CD4-positive, alpha-beta T cell treated with Interleukin-6 at 100 ng/mL for 8 hours (primary cell): Measurements from ENCODE around the gene IDS.
"Not testable (repeated sequence)": the region's sequence is repeated elsewhere in the genome, so short reads cannot be mapped to it uniquely, and the experiment has no call there.

Source experiments
- DNase-seq: peaks from one replicate; pipeline ENCODE4 v3.0.0-alpha.2; 2020; ENCODE audit warnings: mixed read lengths, low spot score

Gene IDS, protein sequence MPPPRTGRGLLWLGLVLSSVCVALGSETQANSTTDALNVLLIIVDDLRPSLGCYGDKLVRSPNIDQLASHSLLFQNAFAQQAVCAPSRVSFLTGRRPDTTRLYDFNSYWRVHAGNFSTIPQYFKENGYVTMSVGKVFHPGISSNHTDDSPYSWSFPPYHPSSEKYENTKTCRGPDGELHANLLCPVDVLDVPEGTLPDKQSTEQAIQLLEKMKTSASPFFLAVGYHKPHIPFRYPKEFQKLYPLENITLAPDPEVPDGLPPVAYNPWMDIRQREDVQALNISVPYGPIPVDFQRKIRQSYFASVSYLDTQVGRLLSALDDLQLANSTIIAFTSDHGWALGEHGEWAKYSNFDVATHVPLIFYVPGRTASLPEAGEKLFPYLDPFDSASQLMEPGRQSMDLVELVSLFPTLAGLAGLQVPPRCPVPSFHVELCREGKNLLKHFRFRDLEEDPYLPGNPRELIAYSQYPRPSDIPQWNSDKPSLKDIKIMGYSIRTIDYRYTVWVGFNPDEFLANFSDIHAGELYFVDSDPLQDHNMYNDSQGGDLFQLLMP

DNA sequence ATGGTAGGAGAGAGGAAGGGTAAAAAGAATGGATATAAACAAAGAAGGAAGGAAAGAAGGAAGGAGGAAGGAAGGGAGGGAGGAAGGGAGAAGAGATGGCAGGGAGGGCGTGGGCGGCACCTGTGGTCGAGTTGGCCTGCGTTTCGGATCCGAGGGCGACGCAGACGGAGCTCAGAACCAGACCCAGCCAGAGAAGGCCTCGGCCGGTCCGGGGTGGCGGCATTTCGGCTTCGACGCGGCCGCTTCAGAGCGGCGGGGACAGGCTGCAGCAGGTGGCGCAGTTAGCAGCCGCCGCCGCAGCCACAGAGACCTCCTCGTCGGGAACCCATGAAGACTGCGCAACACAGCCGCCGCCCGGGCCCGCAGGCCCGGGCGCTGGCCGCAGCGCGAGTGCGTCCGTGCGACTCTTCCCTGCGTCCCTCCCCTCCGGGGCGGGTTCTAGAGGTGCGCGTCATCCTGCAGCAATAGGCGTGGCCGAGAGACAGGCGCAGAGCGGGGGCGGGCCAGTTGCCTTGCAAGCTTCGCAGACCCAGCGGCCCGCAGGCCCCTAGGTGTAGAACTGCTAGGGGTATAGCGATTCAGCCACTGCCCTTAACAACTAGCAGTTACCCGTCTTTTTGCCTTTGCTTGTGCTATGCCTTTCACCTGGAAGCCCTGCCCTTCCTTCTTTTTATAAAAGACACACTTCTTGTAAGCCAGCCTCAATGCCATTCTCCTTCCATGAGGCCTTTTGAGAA lies at the start of gene IDS:
Gene IDS (minus strand): TSS at position 392 of the 737 bp plus-strand sequence. CDS start 169 bp downstream, at position 223.
- DNase-seq: peak; percentile 84

DNA sequence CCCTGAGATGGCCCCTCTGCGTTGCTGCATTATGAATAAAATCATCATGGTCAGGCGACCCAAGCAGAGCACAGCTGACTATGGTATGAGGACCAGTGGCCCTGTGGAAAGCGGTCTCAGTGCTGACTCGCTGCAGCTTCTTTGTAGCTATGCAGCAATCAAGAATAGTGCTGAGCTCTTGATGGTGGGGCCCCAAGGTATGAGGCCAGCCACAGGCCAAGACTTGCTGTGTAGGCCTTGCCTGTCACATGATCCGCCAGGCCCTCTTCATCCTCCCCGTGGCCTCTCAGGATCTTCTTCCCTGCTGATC lies 46.8 kb upstream of the IDS start:
- DNase-seq: not testable (repeated sequence)

DNA sequence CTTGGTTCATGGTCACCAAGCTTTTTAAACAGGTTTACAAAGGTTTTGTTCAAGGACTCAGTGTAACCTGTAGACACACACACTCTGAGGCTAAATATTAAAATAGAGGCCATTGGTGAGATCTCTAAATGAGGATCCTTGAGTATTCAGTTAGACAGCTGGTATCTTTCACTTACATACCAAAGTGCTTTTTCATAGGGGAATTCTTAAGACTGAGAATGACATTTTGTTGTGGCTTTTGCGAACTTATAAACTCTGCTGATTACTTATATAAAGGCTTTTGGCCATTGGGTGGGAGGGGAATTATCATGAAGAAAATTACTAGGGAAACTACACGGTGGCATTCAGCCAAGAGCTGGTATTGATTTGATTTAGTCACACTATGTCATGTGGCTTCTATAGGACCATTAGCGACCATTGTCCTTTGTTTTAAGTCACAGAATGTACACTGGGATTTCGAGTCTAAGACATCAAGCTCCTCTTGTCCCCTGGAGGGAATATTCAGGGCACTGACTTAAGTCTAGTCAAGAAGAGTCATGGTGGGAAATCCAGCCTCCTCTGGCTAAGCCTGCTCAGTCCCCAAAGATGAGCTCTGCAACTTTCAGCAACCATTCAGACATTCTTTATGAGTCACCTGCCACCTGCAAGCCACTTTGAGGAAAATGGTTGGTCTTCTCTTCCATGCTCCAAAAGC lies 46.3 kb upstream of the IDS start:
- not testable (repeated sequence) for DNase-seq

DNA sequence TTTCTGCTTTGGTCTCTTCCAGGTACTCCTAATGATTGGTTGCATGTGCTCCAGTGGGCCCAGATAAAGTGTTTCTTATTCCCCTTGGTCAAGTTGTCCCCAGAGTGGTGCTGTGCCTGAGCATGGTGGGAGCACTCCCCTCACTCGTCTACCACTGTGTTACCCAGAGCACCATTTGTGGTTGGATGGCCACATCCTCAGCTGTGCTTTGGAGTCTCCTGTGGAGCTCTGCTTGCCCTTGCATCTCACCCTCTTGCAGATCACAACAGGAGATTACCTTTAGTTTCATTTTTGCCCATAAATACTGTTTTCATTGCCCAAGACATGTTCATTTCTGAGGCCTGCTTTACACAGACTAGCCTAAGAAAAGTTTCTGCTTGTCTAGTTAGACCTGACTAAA lies 45.3 kb upstream of the IDS start:
- not testable (repeated sequence) for DNase-seq

DNA sequence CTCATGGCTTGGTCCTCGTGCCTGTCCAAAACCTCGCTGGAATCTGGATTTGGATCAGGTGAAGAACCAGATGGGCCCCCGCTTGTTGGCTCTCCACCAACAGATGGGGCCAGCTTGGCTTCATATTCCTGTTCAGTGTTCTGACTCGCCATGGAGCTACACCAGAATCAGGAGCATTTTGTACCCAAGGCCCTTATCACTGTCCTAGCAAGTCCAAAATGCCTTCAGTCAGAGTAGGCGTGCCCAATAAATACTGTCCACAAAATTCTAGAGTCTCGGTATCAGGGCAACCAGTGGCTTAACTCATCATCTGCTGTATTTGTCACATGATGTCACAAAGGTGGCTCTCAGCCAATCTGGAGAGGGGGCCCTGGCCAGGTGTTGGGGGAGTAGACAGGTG lies 44.6 kb upstream of the IDS start, which contains the start of gene HSFX3:
Gene HSFX3 (minus strand): TSS at position 224 of the 400 bp plus-strand sequence. CDS start 72 bp downstream, at position 152.
- DNase-seq: not testable (repeated sequence)

DNA sequence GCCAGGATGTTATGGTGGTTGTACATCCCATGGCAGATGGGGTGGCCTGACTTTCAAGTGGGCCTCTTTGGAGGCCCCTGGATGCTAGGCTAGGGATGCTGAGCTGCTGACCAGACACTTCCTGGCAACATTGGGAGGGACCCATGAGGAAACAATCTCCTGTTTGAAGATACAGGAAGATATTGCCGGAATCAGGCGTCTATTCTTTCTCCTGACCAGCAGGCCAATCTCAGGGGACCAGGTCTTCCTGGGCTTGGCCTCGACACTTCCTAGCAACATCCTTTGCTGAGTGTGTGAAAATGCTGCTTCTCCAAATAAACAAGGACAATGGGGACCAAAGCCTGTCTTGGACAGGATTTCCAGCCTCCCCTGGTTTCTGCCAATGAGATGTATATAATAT lies 42.7 kb upstream of the IDS start:
- DNase-seq: not testable (repeated sequence)

DNA sequence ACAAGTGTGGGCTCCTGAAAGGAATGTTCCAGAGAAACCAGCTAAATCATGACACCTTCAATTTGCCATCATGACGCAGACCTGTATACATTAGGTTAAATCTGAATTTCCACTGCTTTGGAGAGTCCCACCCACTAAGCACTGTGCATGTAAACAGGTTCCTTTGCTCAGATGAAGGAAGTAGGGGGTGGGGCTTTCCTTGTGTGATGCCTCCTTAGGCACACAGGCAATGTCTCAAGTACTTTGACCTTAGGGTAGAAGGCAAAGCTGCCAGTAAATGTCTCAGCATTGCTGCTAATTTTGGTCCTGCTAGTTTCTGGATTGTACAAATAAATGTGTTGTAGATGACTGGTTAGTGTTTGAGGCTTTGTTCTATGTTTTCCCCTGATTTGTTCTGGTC lies 41.9 kb upstream of the IDS start:
- DNase-seq: not testable (repeated sequence)

DNA sequence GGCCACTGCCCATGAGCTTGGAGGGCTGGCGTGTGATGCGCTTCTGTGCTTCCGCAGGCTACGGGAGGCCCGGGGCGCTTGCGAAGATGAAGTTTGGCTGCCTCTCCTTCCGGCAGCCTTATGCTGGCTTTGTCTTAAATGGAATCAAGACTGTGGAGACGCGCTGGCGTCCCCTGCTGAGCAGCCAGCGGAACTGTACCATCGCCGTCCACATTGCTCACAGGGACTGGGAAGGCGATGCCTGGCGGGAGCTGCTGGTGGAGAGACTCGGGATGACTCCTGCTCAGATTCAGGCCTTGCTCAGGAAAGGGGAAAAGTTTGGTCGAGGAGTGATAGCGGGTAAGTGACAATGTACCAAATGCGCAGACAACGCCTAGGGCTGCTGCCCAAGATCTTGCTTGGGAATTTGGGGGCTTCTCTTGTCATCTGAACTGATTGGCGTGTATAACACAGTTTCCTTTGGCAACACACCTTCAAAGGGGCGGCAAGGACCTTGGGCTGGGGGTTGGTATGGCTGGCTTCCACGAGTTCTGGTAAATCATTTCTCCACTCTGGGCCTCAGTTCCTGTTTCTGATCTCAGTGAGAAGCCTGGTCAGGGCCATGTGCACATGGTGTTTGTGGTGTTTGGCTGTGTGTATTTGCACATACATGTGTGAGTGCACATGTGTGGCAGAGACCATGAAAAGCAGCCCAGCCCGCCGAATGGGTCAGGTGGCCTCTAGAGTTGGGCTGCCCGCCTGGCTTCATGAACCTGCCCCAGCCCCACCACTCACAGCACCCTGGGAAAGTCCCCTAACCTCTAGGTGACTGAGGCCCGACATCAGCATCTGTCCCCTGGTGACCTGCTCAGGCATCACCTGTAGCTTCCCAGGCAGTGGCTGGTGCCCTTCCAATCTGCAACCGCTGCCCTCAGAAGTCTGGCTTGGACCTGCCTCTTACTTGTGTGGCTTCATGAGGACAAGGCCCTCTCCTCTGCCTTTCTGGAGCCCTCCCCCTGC lies 40.7 kb upstream of the IDS start:
- DNase-seq: not testable (repeated sequence)

DNA sequence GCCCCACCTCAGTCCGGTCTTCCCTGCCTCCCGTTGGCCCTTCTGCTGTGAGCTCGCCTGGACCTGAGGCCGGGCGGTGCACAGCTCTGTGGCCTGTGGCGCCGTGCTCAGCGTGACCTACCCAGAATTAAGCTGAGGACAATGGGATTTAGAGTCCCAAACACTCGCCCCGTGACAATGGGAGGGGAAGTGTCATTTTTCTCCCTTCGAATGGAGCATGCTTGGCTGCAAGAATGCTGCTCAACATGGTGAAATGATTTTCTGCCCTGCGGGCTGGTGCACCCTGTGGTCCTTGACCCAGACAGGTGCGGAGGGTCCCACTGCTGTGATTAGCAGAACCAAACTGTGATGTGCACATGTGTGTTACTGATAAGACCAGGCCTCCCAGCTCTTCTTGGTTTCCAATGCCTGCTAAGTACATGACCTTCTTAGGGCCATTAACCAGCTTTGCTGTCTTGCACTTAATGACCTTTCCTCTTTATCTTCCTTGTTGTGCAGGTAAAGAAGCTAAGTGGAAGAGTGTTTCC lies 36.5 kb upstream of the IDS start:
- DNase-seq: no peak

DNA sequence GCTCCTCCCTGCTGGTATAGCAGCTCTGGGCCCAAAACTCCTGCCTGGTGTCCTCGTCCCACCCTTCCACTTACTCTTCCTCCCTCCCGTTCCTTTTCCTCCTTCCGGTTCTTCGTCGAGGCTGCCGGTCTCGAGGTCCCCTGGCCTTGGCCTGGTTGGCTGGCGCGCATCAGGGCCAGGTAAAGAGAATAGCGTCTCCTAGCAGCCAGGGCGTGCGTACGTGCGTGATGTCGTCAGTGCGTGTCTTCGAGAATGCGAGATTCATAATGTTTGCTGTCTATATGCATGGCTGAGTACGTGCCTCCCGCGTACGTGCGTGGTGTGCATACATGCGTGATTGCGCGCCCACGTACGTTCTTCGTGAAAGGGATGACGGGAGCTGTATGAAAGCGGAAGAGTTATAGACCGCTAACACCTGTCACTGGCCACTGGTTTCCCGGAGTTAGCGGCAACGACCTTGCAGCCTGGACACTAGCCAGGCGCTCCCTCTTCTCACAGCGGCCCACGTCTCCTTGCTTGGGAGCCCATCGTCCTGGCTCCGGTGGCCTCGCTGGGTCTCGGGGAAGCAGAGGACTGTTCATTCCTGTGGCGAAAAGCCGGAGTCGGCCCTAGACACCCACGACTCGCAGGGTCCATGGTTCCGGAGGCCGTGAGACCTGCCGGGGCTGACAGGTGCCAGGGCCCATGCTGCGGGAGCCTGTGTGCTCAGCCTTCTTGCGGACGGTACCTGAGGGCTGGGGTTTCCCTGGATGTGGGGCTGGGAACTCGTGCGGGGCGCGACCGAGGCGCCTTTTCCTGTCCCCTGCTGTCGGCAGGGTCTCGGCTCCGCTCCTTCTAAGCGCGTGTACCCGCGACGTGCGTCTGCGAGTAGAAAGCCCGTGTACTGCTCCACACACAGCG lies 35.8 kb upstream of the IDS start, which contains the start of gene EOLA1:
Gene EOLA1 (plus strand): TSS at position 392 of the 900 bp plus-strand sequence. CDS start 4,619 bp downstream, outside the sequence.
- peak; percentile 91 for DNase-seq

DNA sequence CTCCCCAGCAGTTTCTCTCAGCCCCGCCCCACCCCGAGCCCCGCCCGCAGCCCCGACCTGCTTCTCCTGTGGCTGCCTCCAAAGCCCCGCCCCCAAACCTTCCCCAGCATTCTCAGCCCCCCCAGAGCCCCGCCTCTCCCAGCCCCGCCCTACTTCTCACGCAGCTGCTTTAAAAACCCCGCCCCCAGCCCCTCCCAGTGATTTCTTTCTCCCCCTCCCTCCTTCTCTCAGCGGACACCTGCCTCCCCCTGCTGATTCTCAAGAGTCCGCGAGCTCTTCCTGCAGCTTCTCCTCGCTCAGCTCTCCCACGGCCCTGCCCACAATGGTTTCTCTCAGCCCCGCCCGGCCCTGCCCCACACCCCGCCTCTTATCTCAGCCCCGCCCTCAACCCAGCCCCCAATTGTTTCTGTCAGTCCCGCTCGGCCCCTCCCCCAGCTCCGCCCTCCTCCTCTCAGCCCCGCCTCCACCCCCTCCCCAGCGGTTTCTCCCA lies 35.1 kb upstream of the IDS start:
- DNase-seq: peak; percentile 93

DNA sequence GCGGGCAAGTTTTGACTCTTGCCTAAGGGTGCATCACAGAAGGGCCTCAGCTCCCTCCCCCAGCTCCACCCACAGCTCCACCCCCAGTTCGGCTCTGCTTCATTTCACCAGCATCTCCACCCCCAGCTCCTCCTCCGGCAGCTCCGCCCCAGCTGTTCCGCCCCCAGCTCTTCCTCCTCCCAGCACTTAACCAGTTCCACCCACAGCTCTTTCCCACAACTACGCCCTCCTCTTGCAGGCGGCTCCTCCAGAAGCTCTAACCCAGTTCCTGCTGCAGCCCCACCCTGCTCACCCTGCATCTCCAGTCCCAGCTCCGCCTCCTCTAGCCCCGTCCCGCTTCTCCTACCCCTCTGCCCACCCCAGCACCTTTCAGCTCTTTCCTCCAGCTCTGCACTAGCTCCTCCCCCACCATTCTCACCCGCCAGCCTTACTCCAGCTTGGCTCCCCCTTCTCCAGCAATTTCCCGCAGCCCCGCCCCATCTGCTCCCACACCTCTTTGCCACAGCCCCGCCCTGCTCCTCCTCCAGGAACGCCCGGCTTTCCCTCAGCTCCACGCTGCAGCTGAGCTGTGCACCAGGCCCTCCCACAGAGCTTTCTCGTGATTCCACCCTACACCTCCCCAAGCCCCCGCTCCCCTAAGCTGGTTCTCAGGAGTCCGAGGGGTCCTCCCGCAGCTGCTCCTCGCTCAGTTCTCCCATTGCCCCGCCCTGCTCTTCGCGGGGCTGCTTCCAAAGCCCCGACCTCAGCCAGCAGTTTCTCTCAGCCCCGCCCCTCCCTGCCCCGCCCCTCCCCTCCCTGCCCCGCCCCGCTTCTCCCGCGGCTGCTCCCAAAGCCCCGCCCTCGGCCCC lies 34.4 kb upstream of the IDS start:
- DNase-seq: peak; percentile 92

DNA sequence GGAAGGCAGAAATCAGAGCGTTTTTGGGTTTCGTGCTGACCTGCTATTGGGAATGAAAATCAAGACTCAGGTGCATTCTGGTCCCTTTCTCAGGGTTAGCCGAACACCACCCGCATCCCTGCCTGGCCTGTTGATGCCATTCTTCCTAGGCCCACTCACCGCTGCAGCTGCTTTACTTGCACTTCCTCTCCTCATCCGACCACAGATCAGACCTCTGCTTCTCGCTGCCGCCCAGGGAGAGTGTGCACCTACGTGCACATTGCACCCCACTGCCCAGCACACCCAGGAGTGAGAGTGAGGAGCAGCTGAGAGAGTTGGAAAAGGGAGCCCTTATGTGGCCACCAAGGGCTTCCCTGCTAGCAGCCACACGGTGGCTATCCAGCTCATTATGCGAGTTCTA lies 32.4 kb upstream of the IDS start:
- not testable (repeated sequence) for DNase-seq

DNA sequence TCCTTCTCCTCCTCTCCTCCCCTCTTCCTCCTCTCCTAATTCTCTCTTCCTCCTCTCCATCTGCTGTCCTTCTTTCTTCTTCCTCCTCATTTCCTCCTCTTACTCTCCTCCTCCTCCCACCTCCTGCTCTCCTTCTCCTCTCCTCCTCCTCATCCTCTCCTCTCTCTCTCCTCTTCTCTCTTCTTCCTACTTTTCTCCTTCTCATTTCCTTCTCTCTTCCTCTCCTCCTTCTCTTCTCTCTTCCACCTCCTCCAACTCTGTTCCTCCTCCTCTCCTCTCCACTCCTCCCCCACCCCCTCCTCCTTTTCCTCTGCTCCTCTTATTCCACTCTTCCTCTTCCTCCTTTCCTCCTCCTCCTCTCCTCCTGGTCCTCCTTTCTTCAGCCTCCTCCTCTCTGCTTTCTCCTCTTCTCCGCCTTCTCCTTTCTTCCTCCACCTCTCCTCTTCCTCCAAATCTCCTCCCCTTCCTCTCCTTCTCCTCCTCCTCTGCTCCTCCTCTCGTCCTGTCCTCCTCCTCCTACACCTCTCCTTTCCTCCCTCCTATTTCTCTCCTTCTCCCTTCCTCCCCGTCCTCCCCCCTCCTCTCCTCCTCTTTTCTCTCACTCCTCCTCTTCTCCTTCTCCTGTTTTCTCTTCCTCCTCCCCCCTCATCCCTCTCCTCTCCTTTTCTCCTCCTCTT lies 30.0 kb upstream of the IDS start:
- not testable (repeated sequence) for DNase-seq

DNA sequence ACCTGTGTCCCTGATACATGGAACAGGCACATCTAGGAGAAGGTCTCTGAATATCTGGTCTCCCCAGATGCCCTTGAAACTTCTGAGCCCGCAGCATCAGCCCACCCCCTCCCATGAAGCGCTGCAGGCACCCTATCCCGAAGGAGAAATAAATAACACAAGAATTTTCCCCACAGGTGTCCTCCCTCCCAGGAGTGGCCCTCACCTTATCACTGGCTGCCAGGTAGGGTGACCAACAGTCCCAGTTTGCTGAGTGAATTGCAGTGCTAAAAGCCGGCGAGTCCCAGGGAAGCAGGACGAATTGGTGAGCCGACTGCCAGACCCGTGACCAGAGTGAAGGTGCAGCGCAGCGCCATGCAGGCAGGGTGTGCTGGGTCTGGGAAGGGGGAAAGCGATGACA lies 28.9 kb upstream of the IDS start:
- DNase-seq: not testable (repeated sequence)

DNA sequence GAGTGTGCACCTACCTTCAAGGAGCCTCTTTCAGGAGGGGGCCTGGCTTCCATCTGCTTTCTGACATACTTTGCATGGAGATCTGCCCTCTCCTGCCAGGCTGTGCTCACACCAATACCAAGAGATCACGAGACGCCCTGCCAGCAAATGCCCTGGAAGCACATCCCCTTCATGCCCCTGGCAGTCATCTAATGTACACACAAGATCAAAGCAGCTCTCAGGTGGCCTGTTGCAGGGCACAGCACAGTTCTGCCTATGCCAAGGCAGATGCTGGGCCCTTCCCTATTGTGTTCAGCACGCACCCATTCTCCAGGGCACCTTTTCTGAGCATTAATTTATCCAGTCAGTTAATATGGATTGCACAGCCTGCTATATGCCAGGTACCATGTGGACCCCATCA lies 27.8 kb upstream of the IDS start:
- DNase-seq: not testable (repeated sequence)

DNA sequence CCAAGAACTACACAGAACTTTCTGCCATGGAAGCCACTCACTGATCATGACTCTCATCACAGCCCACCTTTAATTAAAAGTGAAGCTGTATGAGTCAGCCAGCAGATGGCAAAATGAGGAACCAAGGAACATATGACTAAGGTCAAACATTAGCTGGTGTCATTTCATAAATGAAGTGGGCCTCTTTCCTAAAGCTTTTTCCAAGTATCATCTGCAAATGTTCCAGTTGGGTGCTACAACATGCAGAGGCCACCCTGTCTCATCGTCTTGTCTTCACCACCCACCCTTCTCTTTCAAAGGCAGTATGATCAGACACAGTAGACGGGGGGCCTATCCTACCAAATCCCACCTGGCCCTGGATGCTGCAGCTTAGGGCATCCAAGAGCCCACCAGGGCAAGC lies 26.5 kb upstream of the IDS start:
- no peak for DNase-seq

DNA sequence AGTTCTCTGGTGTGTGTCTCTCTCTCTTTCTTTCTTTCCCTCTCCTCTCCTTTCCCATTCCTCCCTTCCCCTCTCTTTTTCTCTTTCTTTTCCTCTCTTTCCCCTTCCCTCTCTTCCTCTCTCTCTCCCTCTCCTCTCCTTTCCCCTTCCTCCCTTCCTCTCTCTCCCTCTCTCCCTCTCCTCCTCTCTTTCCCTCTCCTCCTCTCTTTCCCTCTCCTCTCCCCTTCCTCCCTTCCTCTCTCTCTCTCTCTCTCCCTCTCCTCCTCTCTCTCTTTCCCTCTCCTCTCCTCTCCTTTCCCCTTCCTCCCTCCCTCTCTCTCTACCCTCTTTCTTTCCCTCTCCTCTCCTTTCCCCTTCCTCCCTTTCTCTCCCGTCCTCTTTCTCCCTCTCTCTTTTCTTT lies 23.3 kb upstream of the IDS start:
- DNase-seq: no peak
